ENCODE results near the gene RAX2. TPM values are rescaled to one million over a fixed set of nuclear protein-coding genes. Genes with fewer than 3 reads are reported as not detected.

Gene RAX2
- total and polyA plus RNA-seq, 2 experiments from 2014 or later: not detected

DNA sequence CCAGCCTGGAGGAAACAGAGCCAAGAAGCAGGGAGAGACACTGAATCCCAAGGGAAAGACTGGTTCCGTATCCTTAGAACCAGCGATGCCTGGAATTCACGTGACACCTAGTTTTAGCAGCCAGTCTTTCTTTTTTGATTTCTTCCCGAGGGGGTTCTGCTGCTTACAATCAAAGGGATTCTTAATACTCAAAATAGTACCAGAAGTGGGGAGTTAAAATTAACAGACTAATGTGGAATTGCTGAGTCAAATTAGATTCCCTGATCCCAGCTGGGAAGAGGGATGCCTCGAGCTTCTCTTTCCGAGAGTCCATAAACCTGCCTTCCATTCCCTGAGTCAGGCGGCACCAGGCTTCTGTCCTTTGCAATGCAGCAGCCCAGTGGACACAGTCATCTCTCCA, 18.9 kb upstream of the RAX2 start:
- Histone ChIP-seq H3K4me3 (no peak overlapping the region), H3K4me2 (ENCODE audit: unreplicated experiment) (no peak overlapping the region), H2AFZ (no peak overlapping the region), H4K20me1 (ENCODE audit: insufficient read depth) (no peaks in the 10 kb centered on the region), H3K27ac (no peak overlapping the region), H3K9me2 (ENCODE audit: insufficient read depth) (no peaks in the 10 kb centered on the region), H3K36me3 (ENCODE audit: low read depth) (no peaks in the 10 kb centered on the region), H3K4me1 (ENCODE audit: insufficient read depth) (no peaks in the 10 kb centered on the region), H3K9me3 (ENCODE audit: low read depth) (no peaks in the 10 kb centered on the region), H3F3A (ENCODE audit: insufficient read depth) (no peaks in the 10 kb centered on the region), H3K9ac (no peak overlapping the region), H3K79me2 (ENCODE audit: insufficient read depth) (no peaks in the 10 kb centered on the region), H3K27me3 (replicated peaks; ENCODE audit: insufficient read depth) (0 out of 2 replicates have a peak, but pooled peaks cover 5% of the 10 kb centered on the region)
- WGBS, 2 experiments (ENCODE audit: low coverage in 1 of 2, low lambda C conversion rate in 2 of 2, missing lambda C conversion rate in 2 of 2): 55 to 60% methylated on average over 7 of the region's 7 CpGs
- TF ChIP-seq EZH2phosphoT487 (IDR thresholded peaks at IDR 0.05; ENCODE audit: insufficient read depth, low read depth) (no peak), EZH2 (IDR thresholded peaks at IDR 0.05; ENCODE audit: insufficient read depth, poor library complexity, severe bottlenecking) (no peak)
- DNase-seq: no peak
- in situ Hi-C loops (cut with MboI): no loop called here

DNA sequence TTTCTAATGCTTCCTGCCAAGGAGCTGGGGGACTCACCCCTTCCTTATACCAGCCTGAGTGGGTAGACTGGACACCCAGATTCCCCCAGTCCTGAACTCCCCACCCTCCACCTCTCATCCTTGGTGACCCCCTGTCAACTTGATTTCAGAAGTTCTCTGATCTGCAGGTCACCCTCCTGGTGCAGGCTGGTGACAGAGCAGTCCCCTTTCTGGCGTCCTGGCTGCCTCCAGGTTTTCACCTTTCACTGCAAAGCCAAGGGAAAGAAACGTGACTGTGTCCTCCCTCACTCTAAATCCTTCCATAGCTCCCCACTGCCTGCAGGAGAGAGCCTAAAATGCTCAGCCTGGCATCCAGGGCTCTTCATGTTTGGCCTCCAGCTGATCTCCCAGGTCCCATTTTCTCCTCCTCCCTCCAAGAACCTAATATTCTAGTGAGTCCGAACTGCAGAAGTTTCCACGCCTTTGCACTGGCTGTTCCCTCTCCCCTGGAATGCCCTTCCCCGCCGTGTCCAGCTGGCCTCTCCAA, 18.2 kb upstream of the RAX2 start:
- no peaks in the 10 kb centered on the region for H3K79me2 ChIP-seq (ENCODE audit: insufficient read depth)
- H3K9ac ChIP-seq: no peak overlapping the region
- H3K27ac ChIP-seq: no peak overlapping the region
- H2AFZ ChIP-seq: no peak overlapping the region
- H3K4me3 ChIP-seq: no peak overlapping the region
- no peaks in the 10 kb centered on the region for H3K4me1 ChIP-seq (ENCODE audit: insufficient read depth)
- no peaks in the 10 kb centered on the region for H3K36me3 ChIP-seq (ENCODE audit: low read depth)
- TF ChIP-seq EZH2 (IDR thresholded peaks at IDR 0.05; ENCODE audit: insufficient read depth, poor library complexity, severe bottlenecking) (no peak), EZH2phosphoT487 (IDR thresholded peaks at IDR 0.05; ENCODE audit: insufficient read depth, low read depth) (no peak)
- no peak for DNase-seq
- H3K27me3 ChIP-seq (replicated peaks; ENCODE audit: insufficient read depth): peaks cover 10% of the 10 kb centered on the region
- no peaks in the 10 kb centered on the region for H3K9me3 ChIP-seq (ENCODE audit: low read depth)
- WGBS, 2 experiments (ENCODE audit: low coverage in 1 of 2, low lambda C conversion rate in 2 of 2, missing lambda C conversion rate in 2 of 2): 45 to 51% methylated on average over 6 of the region's 6 CpGs
- H3K9me2 ChIP-seq (ENCODE audit: insufficient read depth): no peaks in the 10 kb centered on the region
- no peaks in the 10 kb centered on the region for H3F3A ChIP-seq (ENCODE audit: insufficient read depth)
- in situ Hi-C loops (cut with MboI): no loop called here
- no peak overlapping the region for H3K4me2 ChIP-seq (ENCODE audit: unreplicated experiment)
- H4K20me1 ChIP-seq (ENCODE audit: insufficient read depth): no peaks in the 10 kb centered on the region

DNA sequence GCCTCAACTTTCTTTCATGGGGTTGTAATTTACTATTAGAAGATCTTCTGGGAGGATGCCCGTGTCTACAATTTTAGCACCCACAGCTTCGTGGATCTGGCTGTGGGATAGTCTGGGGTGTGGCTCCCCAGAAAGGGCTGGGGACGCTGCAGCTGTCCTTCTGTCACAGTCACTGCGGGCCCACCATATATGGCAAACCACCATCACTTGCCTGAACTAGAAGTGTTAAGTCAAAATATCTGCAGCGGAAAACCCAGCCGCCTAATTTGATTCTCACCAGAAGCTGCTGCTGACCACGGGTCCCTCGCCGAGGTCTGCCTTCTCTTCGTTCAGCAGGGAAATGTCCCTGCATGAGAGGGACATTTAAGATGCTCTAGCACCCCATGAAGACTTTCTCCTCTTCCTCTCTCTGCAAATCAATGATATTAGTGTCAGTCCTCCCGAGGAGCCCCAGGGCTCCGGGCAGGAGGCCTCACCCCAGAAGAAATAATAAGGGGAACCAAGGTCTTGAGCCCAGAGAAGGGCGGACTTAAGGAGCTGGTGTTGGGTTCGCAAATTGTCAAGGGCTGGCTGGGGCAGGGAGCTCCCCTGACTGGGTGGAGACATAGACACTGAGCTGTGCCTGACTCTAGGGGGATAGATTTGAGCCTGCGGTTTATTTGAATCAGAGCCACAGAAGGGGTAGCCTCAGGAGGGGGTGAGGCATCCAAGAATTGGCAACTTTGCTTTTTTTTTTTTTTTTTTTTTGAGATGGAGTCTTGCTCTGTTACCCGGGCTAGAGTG, 17.2 kb upstream of the RAX2 start:
- no peaks in the 10 kb centered on the region for H3K9me2 ChIP-seq (ENCODE audit: insufficient read depth)
- no peak overlapping the region for H2AFZ ChIP-seq

DNA sequence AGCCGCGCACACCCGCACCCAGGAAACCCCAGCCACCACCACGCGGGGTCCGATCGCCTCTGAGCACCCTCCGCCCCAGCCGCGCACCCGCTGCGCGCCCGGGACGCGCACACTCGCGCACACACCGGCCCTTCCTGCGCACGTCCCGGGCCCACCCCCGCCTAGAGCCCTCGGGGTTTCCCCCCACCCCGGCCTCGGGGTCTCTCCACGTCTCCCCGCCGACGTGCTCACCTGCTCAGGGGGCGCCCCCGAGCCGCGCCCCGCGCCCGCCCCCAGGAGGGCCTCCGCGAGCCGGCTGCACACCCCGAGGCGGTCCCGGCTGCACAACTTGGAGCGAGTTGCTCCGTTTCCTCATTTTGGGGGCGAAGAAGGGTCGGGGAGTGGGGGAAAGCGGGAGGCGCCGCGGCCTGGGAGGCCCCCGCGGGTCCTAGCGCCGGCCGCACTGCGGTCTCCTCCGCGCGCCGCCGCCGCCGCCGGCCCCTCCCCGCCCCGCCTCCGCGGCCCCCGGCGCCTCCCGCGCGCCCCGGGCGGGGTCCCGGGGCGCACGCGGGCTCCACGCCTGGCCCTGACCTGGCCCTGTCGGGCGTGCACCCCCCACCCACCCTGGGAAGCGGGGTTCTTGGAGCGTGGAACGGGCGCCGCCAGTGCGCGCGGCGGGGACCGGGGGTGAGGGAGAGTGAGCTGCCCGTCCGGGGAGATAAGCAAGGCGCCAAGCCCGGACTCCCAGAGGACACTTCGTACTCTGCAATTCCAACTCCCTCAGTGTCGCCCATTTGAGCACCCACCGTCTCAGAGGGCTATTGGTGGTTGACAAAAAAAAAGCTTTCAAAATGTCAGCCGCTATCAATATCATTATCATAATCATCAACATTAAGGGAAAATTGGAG, 14.2 kb upstream of the RAX2 start, which contains the start of gene MATK:
TSS of gene MATK (minus strand) at position 444 of the 887 bp plus-strand sequence. CDS start 1,246 bp downstream, outside the sequence.
- H3K9me2 ChIP-seq (ENCODE audit: insufficient read depth): no peaks in the 10 kb centered on the region
- in situ Hi-C loops (cut with MboI): no loop called here
- H3K9me3 ChIP-seq (ENCODE audit: low read depth): no peaks in the 10 kb centered on the region
- WGBS, 2 experiments (ENCODE audit: low coverage in 1 of 2, low lambda C conversion rate in 2 of 2, missing lambda C conversion rate in 2 of 2): 8 to 16% methylated on average over 12 to 58 of the region's 101 CpGs
- H3K27ac ChIP-seq: no peak within 1 kb of the TSS
- DNase-seq: no peak
- H3K79me2 ChIP-seq (ENCODE audit: insufficient read depth): no peaks in the 10 kb centered on the region
- H3K27me3 ChIP-seq (replicated peaks; ENCODE audit: insufficient read depth): peaks cover 18% of the 10 kb centered on the region
- H3K4me2 ChIP-seq (ENCODE audit: unreplicated experiment): no peak within 1 kb of the TSS
- H2AFZ ChIP-seq: no peak within 1 kb of the TSS
- H3K36me3 ChIP-seq (ENCODE audit: low read depth): no peaks in the 10 kb centered on the region
- no peaks in the 10 kb centered on the region for H3F3A ChIP-seq (ENCODE audit: insufficient read depth)
- H3K4me1 ChIP-seq (ENCODE audit: insufficient read depth): no peaks in the 10 kb centered on the region
- no peak within 1 kb of the TSS for H3K9ac ChIP-seq
- no peak within 1 kb of the TSS for H3K4me3 ChIP-seq
- TF ChIP-seq EZH2phosphoT487 (IDR thresholded peaks at IDR 0.05; ENCODE audit: insufficient read depth, low read depth): no peak
- TF ChIP-seq EZH2 (IDR thresholded peaks at IDR 0.05; ENCODE audit: insufficient read depth, poor library complexity, severe bottlenecking): no peak
- no peaks in the 10 kb centered on the region for H4K20me1 ChIP-seq (ENCODE audit: insufficient read depth)

More for the DNA sequence above, 17.2 kb upstream of the RAX2 start:
- H3K4me3 ChIP-seq: no peak overlapping the region
- H3K4me2 ChIP-seq (ENCODE audit: unreplicated experiment): no peak overlapping the region
- H3K9me3 ChIP-seq (ENCODE audit: low read depth): no peaks in the 10 kb centered on the region
- no peak overlapping the region for H3K9ac ChIP-seq
- H3F3A ChIP-seq (ENCODE audit: insufficient read depth): no peaks in the 10 kb centered on the region
- 41 to 48% methylated on average over 15 to 16 of the region's 16 CpGs for WGBS, 2 experiments (ENCODE audit: low coverage in 1 of 2, low lambda C conversion rate in 2 of 2, missing lambda C conversion rate in 2 of 2)
- no peak for DNase-seq
- no peak for TF ChIP-seq EZH2phosphoT487 (IDR thresholded peaks at IDR 0.05; ENCODE audit: insufficient read depth, low read depth)
- TF ChIP-seq EZH2 (IDR thresholded peaks at IDR 0.05; ENCODE audit: insufficient read depth, poor library complexity, severe bottlenecking): no peak
- in situ Hi-C loops (cut with MboI): no loop called here
- H3K27ac ChIP-seq: no peak overlapping the region
- H3K27me3 ChIP-seq (replicated peaks; ENCODE audit: insufficient read depth): peaks cover 18% of the 10 kb centered on the region
- no peaks in the 10 kb centered on the region for H3K4me1 ChIP-seq (ENCODE audit: insufficient read depth)
- H4K20me1 ChIP-seq (ENCODE audit: insufficient read depth): no peaks in the 10 kb centered on the region
- no peaks in the 10 kb centered on the region for H3K79me2 ChIP-seq (ENCODE audit: insufficient read depth)
- H3K36me3 ChIP-seq (ENCODE audit: low read depth): no peaks in the 10 kb centered on the region
